OCI-LY3 (cell line): ENCODE data around the gene ZNF423.

Experiments used
- EZH2phosphoT487 ChIP-seq: fragments of 200-600 bp; shearing (Covaris generic); IDR thresholded peaks from 2 replicates; pipeline ENCODE4 v1.6.1; 2018; ENCODE audit warnings: antibody characterized with exemption, mixed run types, low read depth
- TF ChIP-seq, protein P1 (sequence below): fragments of 200-600, 300-600 bp; sonication (generic); IDR thresholded peaks from 2 replicates; pipeline ENCODE4 v1.5.1; 2014; ENCODE audit warnings: antibody characterized with exemption, low read length, low read depth

DNA sequence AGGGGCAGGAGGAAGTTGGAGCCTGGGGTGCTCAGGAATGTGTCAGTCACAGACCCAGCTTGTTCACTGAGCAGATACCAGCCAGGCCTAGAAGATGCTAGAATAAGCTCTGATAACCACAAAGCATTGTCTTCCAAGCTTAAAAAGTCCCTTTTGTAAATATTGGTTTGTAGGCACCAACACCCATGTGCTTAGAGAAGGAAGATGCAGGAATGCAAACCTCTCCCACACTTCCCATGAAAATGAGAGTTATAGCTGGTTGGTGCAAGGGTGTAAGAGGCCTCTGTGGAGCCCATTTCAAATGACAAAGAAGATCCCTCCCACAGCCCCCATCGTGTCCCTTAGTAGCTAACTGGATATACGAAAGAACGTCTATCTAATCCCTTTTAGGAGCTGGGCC is 272.0 kb downstream of the ZNF423 start:
- TF ChIP-seq, protein P1, sequence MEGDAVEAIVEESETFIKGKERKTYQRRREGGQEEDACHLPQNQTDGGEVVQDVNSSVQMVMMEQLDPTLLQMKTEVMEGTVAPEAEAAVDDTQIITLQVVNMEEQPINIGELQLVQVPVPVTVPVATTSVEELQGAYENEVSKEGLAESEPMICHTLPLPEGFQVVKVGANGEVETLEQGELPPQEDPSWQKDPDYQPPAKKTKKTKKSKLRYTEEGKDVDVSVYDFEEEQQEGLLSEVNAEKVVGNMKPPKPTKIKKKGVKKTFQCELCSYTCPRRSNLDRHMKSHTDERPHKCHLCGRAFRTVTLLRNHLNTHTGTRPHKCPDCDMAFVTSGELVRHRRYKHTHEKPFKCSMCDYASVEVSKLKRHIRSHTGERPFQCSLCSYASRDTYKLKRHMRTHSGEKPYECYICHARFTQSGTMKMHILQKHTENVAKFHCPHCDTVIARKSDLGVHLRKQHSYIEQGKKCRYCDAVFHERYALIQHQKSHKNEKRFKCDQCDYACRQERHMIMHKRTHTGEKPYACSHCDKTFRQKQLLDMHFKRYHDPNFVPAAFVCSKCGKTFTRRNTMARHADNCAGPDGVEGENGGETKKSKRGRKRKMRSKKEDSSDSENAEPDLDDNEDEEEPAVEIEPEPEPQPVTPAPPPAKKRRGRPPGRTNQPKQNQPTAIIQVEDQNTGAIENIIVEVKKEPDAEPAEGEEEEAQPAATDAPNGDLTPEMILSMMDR = no peak
- no peak for TF ChIP-seq EZH2phosphoT487
